ENCODE measurements around the gene CYB5D1. TPM values are rescaled to one million over a fixed set of nuclear protein-coding genes. Genes with fewer than 3 reads are reported as not detected.

Gene CYB5D1
- total and polyA plus RNA-seq, 3 donors from 2014 or later, result 9.9 to 12.8 (median 10.1) TPM

- H3K36me3 ChIP-seq (ENCODE audit: low read depth, missing control alignments), result no peaks in the 10 kb centered on the region
- 71 to 76% methylated on average over 8 to 9 of the region's 9 CpGs for WGBS, 2 donors
- no peak for DNase-seq
- H3K9me3 ChIP-seq, result no peaks in the 10 kb centered on the region
- H3K27ac ChIP-seq, result no peak overlapping the region
- H3K27me3 ChIP-seq, result no peaks in the 10 kb centered on the region
- H3K4me1 ChIP-seq, result peaks cover 6% of the 10 kb centered on the region
- no peak overlapping the region for H3K4me3 ChIP-seq
- no peak for TF ChIP-seq POLR2A (IDR thresholded peaks at IDR 0.05)
- TF ChIP-seq CTCF (IDR thresholded peaks at IDR 0.05), result no peak
- intact Hi-C loops (cut with DNase I; ENCODE audit: low total_unique reads), result loop anchor here (5.0 kb wide), 1 partner anchor 81 kb away; no protein-coding TSS in a partner anchor
Observed at GRCh38 chr17:7911116-7911515, 53.3 kb downstream of the CYB5D1 start.

Small RNAs within 50 kb of the gene (small RNA-seq; reads per million reads assigned to genes)
- gene SCARNA21, result 28.0 to 45.2 reads per million in 2 donors

Other genes with a start within 250 kb of the CYB5D1 start
- gene FXR2, start 243.1 kb upstream of the CYB5D1 start, total RNA-seq, result 10 to 100 TPM; 53.8 to 60.3 TPM
- 76.0 TPM for gene FXR2, start 243.1 kb upstream of the CYB5D1 start, polyA plus RNA-seq (ENCODE audit: insufficient read depth, low read depth, low replicate concordance)
- gene SAT2, start 230.2 kb upstream of the CYB5D1 start, total RNA-seq, result 100 to 1,000 TPM; 108 to 112 TPM
- 128 TPM for gene SAT2, start 230.2 kb upstream of the CYB5D1 start, polyA plus RNA-seq (ENCODE audit: insufficient read depth, low read depth, low replicate concordance)
- gene SHBG, start 227.9 kb upstream of the CYB5D1 start, total RNA-seq, result 1 to 10 TPM; 3.2 to 6.1 TPM
- 17.8 TPM for gene SHBG, start 227.9 kb upstream of the CYB5D1 start, polyA plus RNA-seq (ENCODE audit: insufficient read depth, low read depth, low replicate concordance)
- gene ATP1B2, start 207.1 kb upstream of the CYB5D1 start, total RNA-seq, result 10 to 100 TPM in 1 of 2 donors, 1 to 10 TPM in 1; 6.1 to 11.6 TPM
- 10.1 TPM for gene ATP1B2, start 207.1 kb upstream of the CYB5D1 start, polyA plus RNA-seq (ENCODE audit: insufficient read depth, low read depth, low replicate concordance)
- 10 to 100 TPM; 45.0 to 47.1 TPM for gene TP53, start 170.5 kb upstream of the CYB5D1 start, total RNA-seq
- 32.1 TPM for gene TP53, start 170.5 kb upstream of the CYB5D1 start, polyA plus RNA-seq (ENCODE audit: insufficient read depth, low read depth, low replicate concordance)
- 10 to 100 TPM; 10.5 to 11.3 TPM for gene WRAP53, start 169.5 kb upstream of the CYB5D1 start, total RNA-seq
- 12.0 TPM for gene WRAP53, start 169.5 kb upstream of the CYB5D1 start, polyA plus RNA-seq (ENCODE audit: insufficient read depth, low read depth, low replicate concordance)
- gene EFNB3, start 152.8 kb upstream of the CYB5D1 start, total RNA-seq, result 1 to 10 TPM in 1 of 2 donors, under 1 TPM in 1; 0.93 to 2.0 TPM
- 3.5 TPM for gene EFNB3, start 152.8 kb upstream of the CYB5D1 start, polyA plus RNA-seq (ENCODE audit: insufficient read depth, low read depth, low replicate concordance)
- 10 to 100 TPM; 11.7 to 22.7 TPM for gene DNAH2, start 140.3 kb upstream of the CYB5D1 start, total RNA-seq
- gene DNAH2, start 140.3 kb upstream of the CYB5D1 start, polyA plus RNA-seq (ENCODE audit: insufficient read depth, low read depth, low replicate concordance), result 24.9 TPM
- gene KDM6B, start 23.8 kb upstream of the CYB5D1 start, total RNA-seq, result 10 to 100 TPM; 38.0 to 41.8 TPM
- gene KDM6B, start 23.8 kb upstream of the CYB5D1 start, polyA plus RNA-seq (ENCODE audit: insufficient read depth, low read depth, low replicate concordance), result 27.8 TPM
- 1 to 10 TPM; 4.6 to 7.4 TPM for gene TMEM88, start 2.9 kb upstream of the CYB5D1 start, total RNA-seq
- gene TMEM88, start 2.9 kb upstream of the CYB5D1 start, polyA plus RNA-seq (ENCODE audit: insufficient read depth, low read depth, low replicate concordance), result 6.8 TPM
- 10 to 100 TPM; 72.3 to 83.1 TPM for gene NAA38, start 444 bp upstream of the CYB5D1 start, total RNA-seq
- gene NAA38, start 444 bp upstream of the CYB5D1 start, polyA plus RNA-seq (ENCODE audit: insufficient read depth, low read depth, low replicate concordance), result 102 TPM
- gene CHD3, start 30.8 kb downstream of the CYB5D1 start, total RNA-seq, result 100 to 1,000 TPM; 111 to 123 TPM
- gene CHD3, start 30.8 kb downstream of the CYB5D1 start, polyA plus RNA-seq (ENCODE audit: insufficient read depth, low read depth, low replicate concordance), result 62.3 TPM
- gene RNF227, start 58.3 kb downstream of the CYB5D1 start, total RNA-seq, result 10 to 100 TPM; 16.2 to 27.9 TPM
- 6.5 TPM for gene RNF227, start 58.3 kb downstream of the CYB5D1 start, polyA plus RNA-seq (ENCODE audit: insufficient read depth, low read depth, low replicate concordance)
- gene KCNAB3, start 71.9 kb downstream of the CYB5D1 start, total RNA-seq, result 1 to 10 TPM; 4.3 to 5.2 TPM
- 3.3 TPM for gene KCNAB3, start 71.9 kb downstream of the CYB5D1 start, polyA plus RNA-seq (ENCODE audit: insufficient read depth, low read depth, low replicate concordance)
- 10 to 100 TPM; 76.1 to 96.1 TPM for gene TRAPPC1, start 73.9 kb downstream of the CYB5D1 start, total RNA-seq
- 115 TPM for gene TRAPPC1, start 73.9 kb downstream of the CYB5D1 start, polyA plus RNA-seq (ENCODE audit: insufficient read depth, low read depth, low replicate concordance)
- gene CNTROB, start 74.2 kb downstream of the CYB5D1 start, total RNA-seq, result 100 to 1,000 TPM in 1 of 2 donors, 10 to 100 TPM in 1; 79.2 to 111 TPM
- 153 TPM for gene CNTROB, start 74.2 kb downstream of the CYB5D1 start, polyA plus RNA-seq (ENCODE audit: insufficient read depth, low read depth, low replicate concordance)
- 1 to 10 TPM; 1.3 to 1.7 TPM for gene GUCY2D, start 144.6 kb downstream of the CYB5D1 start, total RNA-seq
- 2.4 TPM for gene GUCY2D, start 144.6 kb downstream of the CYB5D1 start, polyA plus RNA-seq (ENCODE audit: insufficient read depth, low read depth, low replicate concordance)
- gene ALOX15B, start 181.1 kb downstream of the CYB5D1 start, total RNA-seq, result 1 to 10 TPM in 1 of 2 donors, under 1 TPM in 1; 0.79 to 2.2 TPM
- 1.8 TPM for gene ALOX15B, start 181.1 kb downstream of the CYB5D1 start, polyA plus RNA-seq (ENCODE audit: insufficient read depth, low read depth, low replicate concordance)
- under 1 TPM; 0.87 to 0.99 TPM for gene ALOX12B, start 229.7 kb downstream of the CYB5D1 start, total RNA-seq
- gene ALOX12B, start 229.7 kb downstream of the CYB5D1 start, polyA plus RNA-seq (ENCODE audit: insufficient read depth, low read depth, low replicate concordance), result 1.1 TPM